Hippocampal formation (tissue), 2 donors: ENCODE data around the gene GBX1.

Source experiments
- DNase-seq, 2 donors: peaks; one replicate each; lab custom pipeline; 2025; lab: John Stamatoyannopoulos, UW

GBX1 gene

DNA sequence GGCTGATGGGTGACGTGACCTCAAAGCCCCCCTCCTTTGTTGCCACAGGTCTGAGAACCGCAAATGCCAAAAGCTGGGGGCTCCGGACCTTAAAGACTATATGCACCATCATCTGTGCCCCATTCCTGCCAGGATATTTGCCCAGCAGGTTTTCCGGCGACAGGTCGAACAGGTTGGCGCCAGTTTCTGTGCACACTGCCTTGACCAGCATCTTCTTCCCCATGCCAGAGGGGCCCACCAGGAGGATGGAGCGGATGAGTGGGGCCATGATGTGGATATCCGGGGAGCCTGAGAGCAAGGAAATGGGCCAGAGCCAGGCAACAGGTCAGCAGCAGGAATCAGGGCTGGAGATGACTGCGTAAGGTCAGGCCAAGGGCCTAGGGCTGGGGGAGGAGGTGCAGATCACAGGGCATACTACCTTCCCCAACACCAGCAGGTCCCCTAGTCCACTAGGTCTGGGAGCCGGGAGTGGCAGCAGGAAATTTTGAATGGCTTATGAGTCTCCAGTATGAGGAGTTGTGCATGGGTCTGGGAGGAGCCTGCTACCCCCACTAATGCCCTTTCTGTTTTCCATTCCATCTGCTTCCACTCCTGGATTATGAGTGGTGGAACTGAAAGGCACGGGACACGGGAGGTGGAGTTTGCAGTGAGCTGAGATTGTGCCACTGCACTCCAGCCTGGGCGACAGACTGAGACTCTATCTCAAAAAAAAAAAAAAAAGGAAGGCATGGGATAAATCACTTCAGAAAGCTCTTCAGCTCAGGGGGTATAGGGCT lies 25.9 kb upstream of the GBX1 start:
- DNase-seq, result no peak

DNA sequence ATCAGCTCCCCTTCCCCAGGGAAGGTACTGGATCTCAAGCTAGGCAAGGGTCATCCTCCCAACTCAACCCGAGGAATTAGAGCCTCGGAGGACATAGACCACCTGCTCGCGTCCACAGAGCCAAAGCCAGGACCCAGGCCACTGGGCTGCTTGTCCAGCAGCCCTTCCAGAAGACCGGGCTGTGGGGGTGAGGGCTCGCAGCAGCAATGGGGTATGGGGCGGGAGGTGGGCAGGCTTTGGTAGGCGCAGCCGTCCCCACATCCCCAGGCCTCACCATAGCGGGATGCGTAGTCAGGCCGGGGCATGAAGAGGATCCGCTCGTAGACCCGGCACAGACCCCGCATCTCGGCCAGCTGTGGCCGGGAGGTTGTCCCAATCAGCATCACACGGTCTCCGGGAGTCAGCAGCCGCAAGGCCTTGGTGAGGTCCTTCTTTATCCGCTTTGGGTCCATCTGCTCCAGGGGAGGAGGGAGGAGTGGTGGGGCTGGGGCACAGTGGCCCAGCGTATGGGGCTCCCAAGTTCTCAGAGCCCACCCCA lies 24.6 kb upstream of the GBX1 start:
- no peak for DNase-seq

DNA sequence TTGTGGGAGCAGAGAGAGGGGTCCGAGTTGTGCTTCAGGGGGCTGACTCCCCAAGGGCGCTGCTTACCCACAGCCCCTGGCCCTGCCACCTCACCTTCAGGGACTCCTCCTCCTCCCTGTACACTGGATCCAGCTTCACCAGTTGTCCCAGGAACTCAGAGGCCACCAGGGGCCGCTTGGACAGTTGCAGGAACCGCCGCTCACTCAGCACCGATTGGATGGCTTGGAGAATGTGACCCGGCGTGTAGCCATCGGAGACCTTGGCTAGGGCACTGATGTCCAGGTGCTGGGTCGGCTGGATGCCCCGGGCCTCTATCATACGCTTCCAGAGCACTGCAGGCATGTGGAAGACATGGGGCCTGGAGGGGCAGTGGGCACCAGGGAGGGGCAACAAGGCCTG lies 24.1 kb upstream of the GBX1 start:
- no peak for DNase-seq

DNA sequence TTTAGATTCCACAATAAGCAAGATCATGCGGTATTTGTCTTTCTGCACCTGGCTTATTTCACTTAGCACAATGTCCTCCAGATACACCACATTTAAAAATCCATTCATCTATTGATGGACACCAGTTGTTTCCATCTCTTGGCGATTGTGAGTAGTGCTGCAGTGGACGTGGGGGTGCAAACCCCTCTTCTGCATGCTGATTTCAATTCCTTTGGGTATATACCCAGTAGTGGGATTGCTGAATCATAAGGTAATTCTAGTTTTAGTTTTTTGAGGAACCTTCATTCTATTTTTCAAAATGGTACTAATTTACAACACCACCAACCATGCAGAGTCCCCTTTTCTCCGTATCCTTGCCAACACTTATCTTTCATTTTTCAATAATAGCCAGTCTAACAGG lies 21.5 kb upstream of the GBX1 start:
- DNase-seq, result no peak

DNA sequence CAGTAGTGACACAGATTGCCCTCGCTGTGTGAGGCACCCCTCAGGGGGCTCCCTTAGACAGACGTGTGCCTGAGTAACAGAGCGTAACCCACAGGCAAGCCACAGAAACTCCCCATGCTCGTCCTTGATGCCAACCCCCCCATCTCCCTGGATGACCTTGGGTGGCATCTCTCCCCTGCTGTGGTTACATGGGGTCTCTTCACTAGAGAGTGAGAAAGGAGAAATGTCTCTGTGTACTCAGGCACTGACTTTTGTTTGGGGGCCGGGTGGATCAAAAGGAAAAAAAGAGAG lies 20.7 kb upstream of the GBX1 start:
- no peak for DNase-seq

DNA sequence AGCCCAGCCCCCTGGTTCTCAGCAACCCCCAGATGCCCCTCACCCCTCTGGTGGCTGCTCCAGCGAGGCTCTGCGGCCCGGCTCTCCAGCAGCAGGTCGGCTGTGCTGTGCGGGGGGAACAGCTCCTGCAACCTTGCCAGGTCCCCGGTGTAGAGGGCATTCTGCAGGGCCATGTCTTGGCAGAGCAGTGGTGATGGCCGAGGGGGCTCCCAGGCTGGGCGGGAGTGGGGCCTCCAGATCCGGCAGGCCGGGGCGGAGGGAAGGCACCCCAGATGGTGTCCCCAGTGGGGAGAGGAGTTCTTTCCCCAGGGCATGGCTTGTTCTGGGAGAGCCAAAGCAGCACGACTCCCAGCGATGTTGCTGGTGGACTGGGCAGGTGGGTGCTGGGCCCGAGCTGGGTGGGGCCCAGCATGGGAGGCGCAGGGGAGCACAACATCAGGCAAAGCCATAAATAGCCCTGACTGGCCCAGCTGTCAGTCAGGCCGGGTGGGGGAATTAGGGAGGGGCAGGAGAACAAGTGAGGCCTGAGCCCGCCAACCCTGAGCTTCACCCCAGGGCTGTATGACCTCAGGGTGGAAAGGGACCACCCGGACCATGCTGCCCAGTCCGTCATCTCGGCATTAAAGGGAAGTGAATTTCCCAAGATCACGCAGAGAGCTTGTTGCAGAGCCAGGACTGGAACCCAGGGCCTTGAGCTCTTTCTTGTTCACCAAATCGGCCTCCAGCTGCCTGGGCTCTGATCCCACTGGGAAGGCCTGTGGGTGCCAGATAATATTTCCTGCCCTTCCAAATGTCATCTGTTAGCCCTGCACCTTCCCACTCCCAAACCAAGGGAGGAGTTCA lies 20.1 kb upstream of the GBX1 start:
- no peak for DNase-seq

DNA sequence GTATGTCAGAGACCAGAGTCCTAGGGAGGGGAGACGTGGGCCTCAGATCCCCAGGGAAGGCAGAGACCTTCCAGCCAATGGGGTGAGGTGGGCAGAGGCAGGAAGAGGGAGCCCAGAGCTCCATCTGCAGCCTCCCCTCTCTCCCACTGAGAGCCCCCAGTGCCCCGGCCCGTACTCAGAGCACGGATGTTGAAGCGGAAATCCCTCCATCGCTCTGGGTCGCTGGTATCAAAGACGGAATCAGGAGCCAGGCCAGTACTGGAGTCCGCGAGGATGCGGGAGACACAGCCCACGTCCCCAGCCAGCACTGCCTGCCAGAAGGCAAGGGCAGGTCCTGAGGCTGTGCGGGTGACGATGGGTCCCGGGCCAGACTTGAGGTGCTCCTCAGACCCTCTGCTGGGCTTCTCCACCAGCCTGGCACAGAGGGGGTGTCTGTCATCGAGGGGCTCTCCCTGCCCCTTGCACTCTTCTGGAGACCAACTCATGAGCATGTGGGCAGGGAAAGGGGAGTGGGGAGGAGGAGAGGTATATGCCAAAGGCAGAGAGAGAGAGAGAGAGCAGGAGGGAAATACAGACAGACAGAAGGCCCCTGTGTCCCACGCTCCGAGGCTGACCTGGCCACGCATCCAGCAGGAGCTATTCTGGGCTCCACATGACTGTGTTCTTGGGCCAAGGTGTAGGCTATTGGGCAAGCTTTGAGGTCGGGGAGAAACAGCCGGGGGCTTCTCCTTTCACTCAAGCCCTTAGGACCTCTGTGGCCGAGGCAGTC lies 19.3 kb upstream of the GBX1 start, which contains the start of gene ASB10:
Gene ASB10 (minus strand): TSS at position 611 of the 769 bp plus-strand sequence. CDS start 120 bp downstream, at position 491.
- DNase-seq, result no peak

DNA sequence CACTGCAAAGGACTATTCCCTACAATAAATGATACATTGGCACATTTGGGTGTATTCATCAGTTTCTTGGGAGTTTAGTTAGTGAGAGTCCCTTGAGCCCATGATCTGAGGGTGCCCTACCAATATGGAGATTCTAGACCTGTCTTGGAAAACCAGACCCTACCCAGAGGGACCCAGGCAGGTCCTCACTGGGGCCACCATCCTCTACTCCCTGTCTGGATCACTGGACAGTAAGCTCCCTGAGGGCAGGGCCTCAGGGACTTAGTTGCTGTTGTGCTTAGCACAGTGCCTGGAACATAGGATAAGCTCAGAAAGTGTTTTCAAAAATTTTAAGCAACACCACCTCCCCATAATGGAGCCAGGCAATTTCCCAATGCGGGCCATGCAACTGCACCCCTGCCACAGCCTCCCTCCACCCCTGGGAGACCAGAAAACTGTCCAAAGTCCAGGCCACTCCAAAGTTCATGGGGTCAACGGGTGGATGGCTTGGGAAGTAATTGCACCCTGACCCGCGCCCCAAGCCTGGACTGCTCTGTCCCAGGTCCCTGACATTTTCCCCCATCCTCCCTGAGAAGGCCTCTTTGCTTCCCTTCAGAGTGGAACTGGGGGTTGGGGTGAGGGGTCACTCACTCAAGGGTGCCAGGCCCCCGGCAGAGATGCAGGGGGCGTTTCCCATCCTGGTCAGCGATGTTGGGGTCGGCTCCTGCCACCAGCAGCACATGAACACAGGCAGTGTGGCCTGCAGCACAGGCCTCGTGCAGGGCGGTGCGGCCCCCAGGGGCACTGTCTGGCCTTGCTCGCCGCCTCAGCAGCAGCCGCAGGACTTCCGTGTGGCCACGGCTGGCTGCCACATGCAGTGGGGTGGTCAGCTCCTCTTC lies 18.5 kb upstream of the GBX1 start:
- no peak for DNase-seq

DNA sequence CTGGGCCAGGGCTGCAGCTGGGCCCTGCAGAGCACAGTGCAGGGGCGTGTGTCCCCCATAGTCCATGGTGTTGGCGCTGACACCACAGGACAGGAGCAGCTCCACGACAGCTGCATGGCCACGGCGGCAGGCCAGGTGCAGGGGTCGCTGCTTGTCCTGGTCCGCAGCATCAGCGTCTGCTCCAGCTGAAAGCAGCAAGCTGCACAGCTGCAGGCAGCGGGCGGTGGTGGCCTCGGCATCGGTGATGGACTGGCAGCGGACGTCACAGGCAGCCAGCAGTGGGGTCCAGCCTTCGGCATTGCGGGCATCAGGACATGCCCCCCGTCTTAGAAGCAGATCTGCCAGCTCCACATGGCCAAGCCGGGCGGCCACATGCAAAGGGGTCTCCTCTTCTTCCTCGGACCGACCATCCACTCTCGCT lies 13.5 kb upstream of the GBX1 start:
- DNase-seq, result no peak

DNA sequence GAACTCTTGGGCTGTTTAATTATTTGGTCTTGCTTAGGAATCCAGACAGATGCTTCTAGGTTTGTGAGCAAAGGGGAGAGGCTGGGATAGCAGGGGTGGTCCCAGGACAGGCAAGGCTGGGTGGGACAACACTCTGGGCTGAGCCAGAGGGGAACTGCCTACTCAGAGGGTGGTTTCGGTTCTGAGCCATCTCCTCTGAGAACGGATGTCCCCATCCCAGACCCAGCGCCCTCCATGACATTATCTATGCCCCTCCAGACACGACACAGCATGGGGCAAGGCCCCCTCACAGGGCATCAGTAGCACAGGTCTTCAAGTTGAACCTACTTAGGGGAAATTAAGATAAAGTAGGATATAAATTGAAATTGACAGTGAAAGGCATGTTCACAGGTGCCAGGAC lies 12.5 kb upstream of the GBX1 start:
- no peak for DNase-seq

DNA sequence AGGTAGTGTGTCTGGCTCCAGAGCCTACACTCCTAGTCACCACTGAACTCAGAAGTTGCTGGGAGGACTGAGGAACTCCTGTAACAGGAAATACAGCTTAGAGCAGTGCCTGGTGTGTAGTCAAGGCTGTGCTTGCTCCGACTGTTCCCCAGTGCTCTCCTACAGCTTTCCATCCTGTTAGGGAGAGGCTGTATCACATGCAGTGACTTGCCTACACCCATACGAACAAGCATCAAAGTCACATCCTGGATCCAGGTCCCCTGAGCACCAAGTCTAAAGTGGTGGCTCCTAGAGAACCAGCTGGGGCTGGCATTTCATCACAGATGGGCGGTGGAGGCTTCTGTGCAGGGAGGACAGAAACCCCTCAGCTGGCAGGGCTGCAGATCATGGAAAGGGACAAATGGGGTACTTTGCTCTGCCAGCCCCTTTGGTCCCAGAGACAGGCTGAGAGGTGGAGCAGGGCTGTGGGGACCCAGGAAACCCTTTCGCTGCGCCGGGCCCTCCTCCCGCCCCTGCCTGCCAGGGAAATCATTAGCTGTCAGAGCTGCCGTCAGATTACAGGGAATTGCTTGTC lies 11.9 kb upstream of the GBX1 start:
- DNase-seq, result no peak

DNA sequence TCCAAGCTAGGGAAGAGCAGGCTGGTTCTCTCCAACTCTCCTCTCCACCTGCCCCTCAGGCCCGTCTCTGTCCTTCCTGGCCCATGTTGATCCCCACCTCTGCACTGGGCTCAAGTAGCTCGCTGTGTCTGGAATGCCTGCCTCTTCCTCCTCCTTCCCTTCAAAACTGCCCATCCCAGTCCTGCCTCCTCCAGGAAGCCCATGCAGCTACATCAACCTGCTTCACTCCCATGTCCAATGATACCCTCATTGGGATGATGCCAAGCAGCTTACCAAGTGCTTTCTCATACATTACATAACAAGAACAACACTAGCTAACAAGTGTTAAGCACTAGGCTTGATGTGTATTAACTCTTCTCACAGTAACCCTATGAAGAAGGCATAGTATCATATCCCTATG lies 11.3 kb upstream of the GBX1 start:
- no peak for DNase-seq

DNA sequence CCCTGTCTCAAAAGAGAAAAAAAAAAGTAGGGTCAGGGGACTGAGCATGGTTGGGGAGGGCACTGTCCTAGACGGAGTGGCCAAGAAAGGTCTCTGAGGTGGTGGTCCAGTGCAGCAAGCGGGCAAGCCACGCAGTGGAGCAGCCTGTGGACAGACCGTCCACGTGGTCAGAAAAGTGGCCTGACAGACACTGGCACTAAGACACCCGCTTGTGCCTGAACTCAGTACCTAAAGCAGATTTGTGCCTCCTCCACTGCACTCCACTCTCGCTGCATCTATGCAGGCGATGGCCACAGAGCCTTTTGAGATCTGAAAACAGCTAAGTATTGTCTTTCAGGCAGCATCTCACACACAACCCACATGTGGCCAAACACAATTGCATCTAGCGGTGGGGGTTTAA lies 10.7 kb upstream of the GBX1 start:
- DNase-seq, result no peak

DNA sequence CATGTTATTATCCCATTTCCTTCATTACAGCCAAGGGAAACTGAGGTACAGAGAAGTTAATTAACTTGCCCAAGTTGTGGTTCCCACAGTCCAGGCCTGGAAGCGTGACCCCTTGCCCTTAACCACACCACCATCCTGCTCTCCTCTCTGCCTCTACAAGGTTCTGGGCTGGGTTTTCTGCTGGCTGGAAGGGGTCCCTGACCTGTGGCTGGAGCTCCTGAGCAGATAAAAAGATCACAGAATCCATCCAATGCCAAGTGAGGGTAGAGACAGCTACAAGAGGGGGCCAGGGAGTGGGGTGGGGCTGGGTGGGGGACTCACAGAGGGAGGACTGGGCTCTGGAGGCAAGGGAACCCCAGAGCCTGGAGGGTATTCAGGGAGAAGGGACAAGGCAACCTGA lies 9.8 kb upstream of the GBX1 start:
- no peak for DNase-seq

DNA sequence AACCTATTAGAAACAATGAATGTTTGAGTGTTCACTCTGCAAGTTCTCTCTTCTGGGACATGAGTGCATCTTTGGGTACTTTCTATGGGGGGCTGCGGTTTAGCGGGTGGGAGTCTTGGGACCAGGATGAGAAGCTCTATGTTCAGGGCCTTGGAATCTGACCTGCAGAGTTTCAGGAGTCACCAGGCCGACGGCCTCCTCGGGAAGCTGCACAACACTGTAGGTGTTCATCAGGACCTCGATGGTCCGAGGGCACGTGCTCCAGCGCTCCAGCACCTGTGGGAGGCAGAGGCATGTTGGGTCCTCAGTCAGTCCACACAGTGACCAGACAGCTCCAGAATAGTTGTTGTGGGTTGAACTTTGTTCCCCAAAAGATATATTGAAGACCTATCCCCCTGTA lies 8.9 kb upstream of the GBX1 start:
- DNase-seq, result no peak

DNA sequence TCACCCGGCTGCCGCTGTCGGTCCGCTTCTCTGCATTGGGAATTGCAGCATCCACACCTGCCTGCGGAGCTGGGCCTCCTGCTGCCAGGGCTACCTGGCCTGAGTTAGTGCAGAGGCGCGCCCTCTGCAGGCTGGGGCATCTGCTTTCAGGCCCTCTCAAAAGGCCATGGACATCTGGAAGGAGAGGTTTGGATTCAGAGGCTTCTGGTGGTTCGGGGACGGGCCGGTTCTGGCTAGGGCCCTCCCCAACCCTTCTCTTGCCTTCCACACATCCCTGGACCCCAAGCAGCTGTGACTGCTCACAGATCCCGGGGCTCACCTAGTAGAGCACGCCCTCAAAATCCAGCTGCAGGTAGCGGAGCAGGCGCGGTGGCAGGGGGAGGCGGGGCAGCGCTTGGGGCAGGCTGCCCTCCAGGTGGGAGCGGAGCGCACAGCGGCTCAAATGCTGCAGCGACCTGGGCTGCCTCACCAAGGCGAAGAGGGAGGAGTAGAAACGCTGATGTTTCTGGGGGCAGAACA lies 8.4 kb upstream of the GBX1 start:
- no peak for DNase-seq

DNA sequence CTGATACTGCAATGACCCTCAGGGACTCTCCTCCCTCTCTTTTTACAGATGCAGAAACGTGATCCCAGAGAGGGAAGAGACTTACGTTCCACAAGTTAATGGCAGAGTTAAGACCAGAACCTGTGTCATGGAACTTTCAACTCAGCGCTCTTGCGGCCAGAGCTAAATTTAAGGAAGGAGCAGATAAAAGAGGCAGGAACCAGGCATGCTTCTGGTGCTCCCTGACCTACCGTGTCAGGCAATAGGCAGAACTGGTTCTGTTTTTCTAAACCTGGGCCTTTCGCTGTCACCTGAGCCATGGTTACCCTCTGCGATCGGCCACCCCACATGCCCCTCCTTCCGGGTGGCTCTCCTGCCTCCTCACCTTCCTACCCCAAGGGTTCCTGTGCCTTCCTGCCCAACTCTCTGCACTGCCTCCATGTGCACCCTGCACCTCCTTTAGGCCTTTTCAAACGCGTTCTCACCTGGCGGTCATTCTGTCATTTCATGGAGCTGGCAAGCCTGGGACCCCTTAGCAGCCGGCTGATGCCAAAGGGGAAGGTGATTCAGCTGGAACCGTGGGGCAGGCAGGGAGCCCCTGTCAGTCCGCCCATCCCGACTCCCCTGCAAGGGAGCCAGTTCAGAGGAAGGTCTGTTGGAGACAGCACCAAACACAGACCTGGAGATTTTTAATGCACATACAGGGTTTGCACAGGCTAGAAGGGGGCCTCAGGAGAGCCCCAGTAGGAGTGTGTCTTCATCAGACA lies 7.7 kb upstream of the GBX1 start:
- no peak for DNase-seq

DNA sequence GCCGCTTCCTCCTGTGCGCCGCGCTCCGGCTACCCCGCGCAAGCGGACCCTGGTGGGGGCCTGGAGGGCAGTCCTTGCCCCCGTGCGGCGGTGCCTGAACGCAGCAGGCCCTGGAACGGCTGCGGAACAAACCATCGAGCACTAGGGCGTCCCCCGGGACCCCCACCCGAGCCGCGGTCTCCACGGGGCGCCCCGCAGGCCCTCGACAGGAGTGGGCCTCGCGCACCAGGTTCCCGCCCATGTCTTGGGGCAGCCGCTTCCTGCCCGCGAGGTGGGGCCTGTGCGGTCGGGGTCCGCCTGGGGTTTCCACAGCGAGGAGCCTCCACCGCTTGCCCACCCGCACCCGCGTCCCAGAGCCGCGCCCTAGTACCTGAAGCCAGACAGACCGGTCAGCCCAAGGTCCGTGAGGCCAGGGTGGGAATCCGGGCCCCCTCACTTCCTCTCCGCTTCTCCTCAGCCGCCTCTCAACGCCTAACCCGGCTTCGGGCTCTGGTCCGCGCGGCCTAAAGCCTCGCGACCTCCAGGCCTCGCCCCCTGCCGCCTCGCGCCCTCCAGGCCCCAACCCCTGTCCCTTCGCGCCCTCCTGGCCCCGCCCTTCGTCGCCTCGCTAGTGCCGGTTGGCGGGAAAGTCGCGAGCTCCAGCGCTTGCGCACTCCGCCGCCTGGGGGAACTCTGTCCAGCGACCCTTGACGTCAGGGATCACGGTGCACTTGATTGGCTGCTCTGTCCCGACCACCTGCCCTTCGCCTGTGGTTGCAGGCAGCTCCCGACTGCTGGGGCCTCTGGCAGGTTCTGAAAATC lies 7.0 kb upstream of the GBX1 start:
- DNase-seq, result no peak
